GM18907 (cell line): ENCODE measurements around the gene ZNF541.
"Not testable (repeated sequence)": the region's sequence is repeated elsewhere in the genome, so short reads cannot be mapped to it uniquely, and the experiment has no call there.

Source experiments
- ATAC-seq: cut with Tn5 transposase; IDR thresholded peaks from one replicate; pipeline ENCODE4 v1.9.1; 2021; ENCODE audit warnings: mild to moderate bottlenecking, moderate library complexity; ENCODE audit not compliant: unreplicated experiment

ZNF541 gene

DNA sequence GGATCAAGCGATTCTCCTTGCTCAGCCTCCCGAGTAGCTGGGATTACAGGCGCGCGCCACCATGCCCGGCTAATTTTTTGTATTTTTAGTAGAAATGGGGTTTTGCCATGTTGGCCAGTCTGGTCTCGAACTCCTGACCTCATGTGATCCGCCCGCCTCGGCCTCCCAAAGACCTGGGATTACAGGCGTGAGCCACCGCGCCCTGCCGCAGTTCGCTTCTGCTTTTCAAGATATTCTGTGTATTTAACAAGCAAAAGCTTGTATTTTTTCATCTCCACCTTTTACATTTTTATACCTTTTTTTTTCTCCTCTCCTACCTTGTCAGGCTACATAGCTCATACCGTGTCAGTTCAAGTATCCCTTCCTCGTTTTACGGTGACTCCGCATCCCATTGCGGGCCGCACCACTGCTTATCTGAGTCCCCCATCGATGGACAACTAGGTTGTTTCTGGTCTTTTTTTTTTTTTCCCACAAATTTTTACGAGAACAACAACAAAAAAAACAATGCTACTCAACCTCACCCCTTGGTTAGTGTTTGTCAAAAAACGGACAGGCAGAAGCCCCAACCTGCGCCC, 26.8 kb upstream of the ZNF541 start:
- ATAC-seq: not testable (repeated sequence)

- no peak for ATAC-seq
Measured at GRCh38 chr19:47598407-47599349, 25.7 kb upstream of the ZNF541 start.

- no peak for ATAC-seq
Measured at GRCh38 chr19:47595944-47596343, 23.0 kb upstream of the ZNF541 start.

- no peak for ATAC-seq
Measured at GRCh38 chr19:47593860-47594259, 20.9 kb upstream of the ZNF541 start.

GRCh38 chr19:47589824-47590223, 16.9 kb upstream of the ZNF541 start:
- no peak for ATAC-seq

- no peak for ATAC-seq
Measured at GRCh38 chr19:47587295-47587694, 14.3 kb upstream of the ZNF541 start.

DNA sequence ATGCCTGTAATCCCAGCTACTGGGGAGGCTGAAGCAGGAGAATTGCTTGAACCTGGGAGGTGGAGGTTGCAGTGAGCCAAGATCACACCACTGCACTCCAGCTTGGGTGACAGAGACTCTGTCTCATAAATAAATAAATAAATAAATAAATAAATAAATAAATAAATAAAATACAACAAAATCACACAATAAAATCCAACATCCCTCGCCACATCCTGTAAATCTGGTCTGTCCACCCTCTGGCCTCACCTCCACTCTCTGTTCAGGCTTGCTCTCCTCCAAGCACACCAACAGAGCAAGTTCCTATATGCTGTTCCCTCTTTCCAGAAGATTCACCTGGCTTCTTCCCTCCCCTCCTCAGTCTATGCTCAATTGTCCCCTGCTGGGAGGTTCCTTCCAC, 10.2 kb upstream of the ZNF541 start:
- ATAC-seq: not testable (repeated sequence)

GRCh38 chr19:47582320-47582909, 9.5 kb upstream of the ZNF541 start:
- no peak for ATAC-seq

DNA sequence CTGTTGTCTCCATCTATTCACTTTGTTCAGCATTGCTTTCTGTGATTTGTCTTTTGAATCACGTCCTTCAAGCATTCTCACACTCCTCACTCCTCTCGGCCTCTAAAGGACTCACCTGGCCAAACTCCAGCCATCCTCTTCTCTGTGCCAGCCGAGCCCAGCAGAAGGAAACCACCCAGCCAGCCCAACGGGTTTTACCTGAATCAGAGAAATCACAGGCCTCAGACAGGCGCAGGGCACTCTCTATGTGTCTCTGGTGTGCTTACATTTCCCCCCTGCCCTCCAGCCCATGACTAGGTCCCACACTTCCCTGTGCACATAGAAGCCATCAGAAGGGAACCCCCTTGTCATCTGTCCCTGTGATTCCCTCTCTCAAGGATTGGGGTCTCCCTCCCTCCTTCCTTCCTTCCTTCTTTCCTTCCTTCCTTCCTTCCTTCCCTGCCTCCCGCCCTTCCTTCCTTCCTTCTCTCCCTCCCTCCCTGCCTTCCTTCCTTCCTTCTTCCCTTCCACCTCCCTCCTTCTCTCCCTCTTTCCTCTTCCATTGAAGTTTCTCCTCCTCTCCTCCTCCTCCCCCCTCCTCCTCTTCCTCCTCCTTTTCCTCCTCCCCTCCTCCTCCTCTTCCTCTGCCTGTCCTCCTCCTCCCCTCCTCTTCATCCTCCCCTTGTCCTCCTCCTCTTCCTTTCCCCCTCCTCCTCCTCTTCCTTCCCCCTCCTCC, 8.8 kb upstream of the ZNF541 start:
- no peak for ATAC-seq

DNA sequence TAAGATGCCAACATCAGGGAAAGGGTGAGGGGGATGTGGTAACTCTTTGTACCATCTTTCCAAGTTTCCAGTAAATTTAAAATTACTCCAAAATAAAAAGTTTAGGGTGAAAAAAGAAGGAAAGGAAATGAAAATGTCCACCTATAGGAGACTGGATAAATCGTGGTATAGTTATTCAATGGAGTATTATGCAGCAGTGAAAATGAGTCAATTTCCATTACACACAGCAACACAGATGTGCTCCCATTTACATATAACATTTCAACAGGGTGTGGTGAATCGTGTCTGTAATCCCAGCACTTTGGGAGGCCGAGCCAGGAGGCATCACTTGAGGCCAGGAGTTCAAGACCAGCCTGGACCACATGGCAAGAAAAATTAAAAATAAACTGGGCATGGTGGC, 7.4 kb upstream of the ZNF541 start:
- no peak for ATAC-seq

- no peak for ATAC-seq
Measured at GRCh38 chr19:47572635-47573034, 313 bp downstream of the ZNF541 start.

- ATAC-seq: no peak
Measured at GRCh38 chr19:47569331-47569730, 3.6 kb downstream of the ZNF541 start.

DNA sequence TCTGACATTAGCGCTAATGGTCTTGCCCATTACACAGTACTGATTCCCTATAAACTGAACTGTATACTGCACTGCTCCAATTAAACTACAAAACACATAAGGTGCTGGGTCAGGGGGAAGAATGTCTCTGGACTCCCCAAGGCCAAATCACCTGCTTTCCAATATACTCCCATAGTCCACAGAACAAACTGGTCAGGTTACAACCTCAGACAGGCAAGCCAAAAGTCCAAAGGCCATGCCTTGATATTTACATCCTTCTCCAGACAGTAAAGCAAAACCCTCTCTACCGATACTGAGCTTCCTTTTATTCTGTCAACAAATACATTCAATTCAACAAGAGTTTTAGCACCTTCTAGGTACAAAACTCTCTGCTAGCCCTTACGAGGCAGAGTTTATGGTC, 8.9 kb downstream of the ZNF541 start:
- ATAC-seq: no peak

GRCh38 chr19:47561440-47562057, 11.4 kb downstream of the ZNF541 start:
- no peak for ATAC-seq

DNA sequence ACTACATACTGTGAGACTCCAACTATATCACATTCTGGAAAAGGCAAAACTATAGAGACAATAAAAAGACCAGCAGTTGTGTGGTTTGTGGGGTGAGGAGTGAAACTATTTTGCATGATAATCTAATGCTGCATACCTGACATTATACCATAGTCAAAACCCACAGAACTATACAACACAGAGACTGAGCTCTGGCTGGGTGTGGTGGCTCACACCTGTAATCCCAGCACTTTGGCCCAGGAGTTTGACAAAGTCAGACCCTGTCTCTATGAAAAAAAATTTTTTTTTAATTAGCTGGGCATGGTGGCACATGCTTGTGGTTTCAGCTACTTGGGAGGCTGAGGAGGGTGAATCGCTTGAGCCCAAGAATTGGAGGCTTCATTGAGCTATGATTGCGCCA, 11.9 kb downstream of the ZNF541 start:
- no peak for ATAC-seq

- no peak for ATAC-seq
Measured at GRCh38 chr19:47550129-47550528, 22.8 kb downstream of the ZNF541 start.

DNA sequence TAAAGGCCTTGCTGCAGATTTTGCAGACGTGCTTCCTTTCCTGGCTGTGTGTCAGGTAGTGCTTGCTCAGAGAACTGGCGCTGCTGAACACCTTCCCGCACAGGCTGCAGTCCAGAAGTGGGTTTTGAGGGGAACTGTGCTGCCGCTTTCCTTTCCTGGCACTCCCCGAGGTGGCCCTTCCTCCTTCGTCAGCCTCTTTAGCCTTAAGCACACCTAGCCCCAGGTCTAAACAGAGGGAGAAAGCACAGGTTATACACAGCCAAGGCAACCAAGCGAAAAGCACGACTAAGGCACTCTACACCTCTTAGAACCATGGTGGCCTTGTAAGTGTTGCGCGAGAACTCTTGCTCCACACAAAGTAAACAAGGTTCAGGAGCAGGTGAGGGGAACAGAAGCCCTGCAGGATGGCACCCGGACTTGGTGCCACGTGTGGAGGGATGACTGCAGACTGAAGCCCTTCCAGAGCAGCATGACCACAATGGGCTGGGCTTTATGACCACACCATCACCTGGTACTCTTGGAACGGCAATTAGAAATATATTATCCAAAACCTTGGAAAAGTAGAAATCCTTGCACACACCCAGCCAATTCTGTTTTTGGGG, 23.6 kb downstream of the ZNF541 start:
- ATAC-seq: no peak

DNA sequence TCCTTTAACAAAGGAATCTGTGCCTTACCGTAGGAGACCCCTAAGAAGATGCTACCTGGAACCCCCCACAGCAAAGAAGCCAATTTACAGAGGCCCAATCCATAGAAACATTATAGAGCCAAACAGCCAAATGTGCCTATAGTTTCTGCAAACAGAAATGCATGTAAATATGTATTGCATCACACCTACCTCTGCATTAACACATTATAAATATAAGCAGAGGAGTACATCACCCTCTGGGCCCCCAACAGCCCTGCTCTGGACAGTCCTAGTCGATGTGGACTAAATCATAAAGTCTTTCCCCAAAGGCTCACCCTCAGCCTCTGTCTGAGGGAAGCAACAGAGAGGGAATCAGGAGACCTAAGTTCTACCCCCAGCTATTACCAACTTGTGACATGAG, 25.7 kb downstream of the ZNF541 start:
- no peak for ATAC-seq

DNA sequence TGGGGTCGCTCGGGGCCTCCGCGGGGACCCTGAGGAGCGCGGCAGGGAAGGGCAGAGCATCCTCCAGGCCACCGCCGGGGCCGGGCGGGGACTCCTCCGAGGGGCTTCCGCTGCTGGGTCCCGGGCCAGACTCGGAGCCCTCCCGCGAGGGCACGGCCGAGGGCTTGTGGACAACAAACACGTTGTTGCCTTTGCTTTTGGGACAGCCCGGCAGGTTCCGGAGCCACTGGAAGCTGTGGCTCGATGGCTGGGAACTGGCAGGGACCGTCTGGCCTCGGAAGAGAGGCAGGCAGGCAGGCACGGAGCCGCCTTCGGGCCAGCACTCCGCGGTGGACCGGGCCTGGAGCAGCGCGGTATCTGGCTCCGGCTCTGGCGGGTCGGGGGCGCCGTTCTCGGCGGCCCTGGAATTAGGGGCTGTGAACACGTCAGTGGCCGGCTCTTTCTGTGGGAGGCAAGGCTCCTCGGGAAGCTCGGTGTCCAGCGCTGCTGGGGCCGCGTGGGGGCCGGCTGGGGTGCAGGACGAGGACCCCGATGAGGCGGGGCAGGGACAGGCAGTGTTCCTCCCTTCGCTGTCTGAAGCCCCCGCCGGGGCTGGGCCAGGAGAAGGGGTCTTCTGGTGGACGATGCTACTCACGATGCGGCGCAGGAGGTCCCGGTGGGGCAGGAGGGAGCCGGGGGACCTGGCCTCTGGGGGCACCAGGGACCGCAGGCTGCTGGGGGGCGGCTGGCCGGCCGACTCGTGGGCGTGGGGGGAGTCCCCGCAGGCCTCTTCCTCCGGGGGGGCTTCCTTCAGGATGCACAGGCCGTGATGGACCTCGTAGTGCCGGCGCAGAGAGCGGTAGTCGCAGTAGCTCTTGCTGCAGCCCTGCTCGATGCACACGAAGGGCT, 27.6 kb downstream of the ZNF541 start:
- ATAC-seq: no peak

DNA sequence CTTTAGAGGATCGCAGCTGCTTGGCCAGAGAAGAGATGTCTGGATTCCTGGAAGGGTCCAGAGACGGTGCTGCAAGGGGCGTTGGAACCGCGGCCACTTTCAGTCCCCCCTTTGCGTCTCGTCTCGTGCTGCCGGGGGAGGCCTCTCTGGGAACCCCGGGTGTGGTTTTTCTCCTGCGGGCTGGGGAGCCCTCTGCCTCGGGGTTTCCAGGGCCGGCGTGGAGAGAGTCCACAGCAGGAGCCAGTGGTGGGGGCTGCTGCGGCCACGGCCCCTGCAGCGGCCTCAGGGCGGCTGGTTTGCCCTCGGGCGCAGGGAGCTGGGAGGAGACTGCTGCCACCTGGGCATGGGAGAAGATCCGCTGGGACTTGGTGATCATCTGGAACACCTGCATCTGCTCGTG, 28.5 kb downstream of the ZNF541 start:
- ATAC-seq: no peak
